DOHH2 (cell line): ENCODE results near the gene POLA2.

Source experiments
- EZH2phosphoT487 ChIP-seq: fragments of 200-600 bp; sonication (generic); IDR thresholded peaks from 2 replicates; pipeline ENCODE4 v1.6.1; 2017; ENCODE audit warnings: borderline replicate concordance, mild to moderate bottlenecking, antibody characterized with exemption, low read length, moderate library complexity, mixed read lengths
- TF ChIP-seq, protein P1 (sequence below): fragments of 200-600 bp; sonication (generic); IDR thresholded peaks from one replicate; pipeline ENCODE4 v1.5.1; 2014; ENCODE audit warnings: antibody characterized with exemption, mild to moderate bottlenecking, low read depth, low read length; ENCODE audit not compliant: poor library complexity, severe bottlenecking

DNA sequence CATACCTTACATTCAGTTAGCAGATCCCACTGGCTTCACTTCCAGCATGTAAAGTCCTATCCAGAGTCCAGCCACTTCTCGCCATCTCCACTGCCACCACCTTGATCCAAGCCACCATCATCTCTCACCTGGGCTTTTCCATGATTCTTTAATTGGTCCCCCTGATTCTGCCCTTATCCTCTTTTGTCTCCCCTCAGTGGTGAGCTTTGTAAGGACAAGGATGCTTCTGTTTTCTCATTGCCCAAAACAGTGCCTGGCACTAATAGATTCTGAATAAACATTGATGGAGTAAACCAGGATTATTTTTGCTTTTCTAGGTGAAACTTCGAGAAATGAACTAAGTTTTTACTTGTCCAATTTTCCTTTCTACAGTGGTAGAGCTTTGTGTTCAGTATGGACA is 4.4 kb downstream of the POLA2 start:
- TF ChIP-seq, protein P1, sequence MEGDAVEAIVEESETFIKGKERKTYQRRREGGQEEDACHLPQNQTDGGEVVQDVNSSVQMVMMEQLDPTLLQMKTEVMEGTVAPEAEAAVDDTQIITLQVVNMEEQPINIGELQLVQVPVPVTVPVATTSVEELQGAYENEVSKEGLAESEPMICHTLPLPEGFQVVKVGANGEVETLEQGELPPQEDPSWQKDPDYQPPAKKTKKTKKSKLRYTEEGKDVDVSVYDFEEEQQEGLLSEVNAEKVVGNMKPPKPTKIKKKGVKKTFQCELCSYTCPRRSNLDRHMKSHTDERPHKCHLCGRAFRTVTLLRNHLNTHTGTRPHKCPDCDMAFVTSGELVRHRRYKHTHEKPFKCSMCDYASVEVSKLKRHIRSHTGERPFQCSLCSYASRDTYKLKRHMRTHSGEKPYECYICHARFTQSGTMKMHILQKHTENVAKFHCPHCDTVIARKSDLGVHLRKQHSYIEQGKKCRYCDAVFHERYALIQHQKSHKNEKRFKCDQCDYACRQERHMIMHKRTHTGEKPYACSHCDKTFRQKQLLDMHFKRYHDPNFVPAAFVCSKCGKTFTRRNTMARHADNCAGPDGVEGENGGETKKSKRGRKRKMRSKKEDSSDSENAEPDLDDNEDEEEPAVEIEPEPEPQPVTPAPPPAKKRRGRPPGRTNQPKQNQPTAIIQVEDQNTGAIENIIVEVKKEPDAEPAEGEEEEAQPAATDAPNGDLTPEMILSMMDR, result no peak
- TF ChIP-seq EZH2phosphoT487, result no peak
